Smooth muscle cell (in vitro differentiated cells): ENCODE data around the gene FAM43A. TPM values are rescaled to one million over a fixed set of nuclear protein-coding genes. Genes with fewer than 3 reads are reported as not detected.

Source experiments
- DNase-seq: peaks from one replicate; lab custom pipeline; 2025; ENCODE audit not compliant: unreplicated experiment; lab: John Stamatoyannopoulos, UW
- H2AFZ ChIP-seq: fragments of 200-600 bp; sonication (generic); 2 replicates; pipeline ENCODE4 v1.6.0; 2016; ENCODE audit warnings: antibody characterized with exemption, low read depth, mild to moderate bottlenecking
- H3F3A ChIP-seq: fragments of 200-600 bp; sonication (generic); 2 replicates; pipeline ENCODE4 v1.6.0; 2017; ENCODE audit warnings: antibody characterized with exemption, low read depth
- H3K27ac ChIP-seq: fragments of 200-600 bp; sonication (generic); 2 replicates; pipeline ENCODE4 v1.5.1; 2016; ENCODE audit warnings: low read depth, mild to moderate bottlenecking
- H3K27me3 ChIP-seq: fragments of 200-600 bp; sonication (generic); 2 replicates; pipeline ENCODE4 v1.6.1; 2016; ENCODE audit warnings: low read depth, mild to moderate bottlenecking
- H3K36me3 ChIP-seq: fragments of 200-600 bp; sonication (generic); 2 replicates; pipeline ENCODE4 v1.5.1; 2016; ENCODE audit warnings: low read depth
- H3K4me1 ChIP-seq: fragments of 200-600 bp; sonication (generic); 2 replicates; pipeline ENCODE4 v1.5.1; 2016; ENCODE audit warnings: low read depth
- H3K4me2 ChIP-seq: fragments of 200-600 bp; sonication (generic); 2 replicates; pipeline ENCODE4 v1.6.0; 2016; ENCODE audit warnings: mild to moderate bottlenecking
- H3K4me3 ChIP-seq: fragments of 200-600 bp; sonication (generic); 2 replicates; pipeline ENCODE4 v1.5.1; 2016; ENCODE audit warnings: mild to moderate bottlenecking
- H3K79me2 ChIP-seq: fragments of 200-600 bp; sonication (generic); 2 replicates; pipeline ENCODE4 v1.6.0; 2016; ENCODE audit warnings: low read depth, mild to moderate bottlenecking
- H3K9ac ChIP-seq: fragments of 200-600 bp; sonication (generic); 2 replicates; pipeline ENCODE4 v1.6.0; 2016; ENCODE audit warnings: low read depth
- H3K9me3 ChIP-seq: fragments of 200-600 bp; sonication (generic); replicated peaks from 2 replicates; pipeline ENCODE4 v1.5.1; 2016; ENCODE audit warnings: low read depth
- H4K20me1 ChIP-seq: fragments of 200-600 bp; sonication (generic); 2 replicates; pipeline ENCODE4 v1.6.0; 2016; ENCODE audit warnings: low read depth
- WGBS: methylation state at CpG from one replicate; pipeline ENCODE4 v1.1.7; 2016; ENCODE audit warnings: low lambda C conversion rate; 5-methylcytosine and 5-hydroxymethylcytosine counted together
- polyA plus RNA-seq: library from polyadenylated mRNA; unstranded; fragments of >200 nt; fragmentation: Nextera tagmentation; extraction: Ambion mirVana; gene quantifications from 2 replicates; pipeline ENCODE4 v1.2.1, GENCODE V29; 2016
- total RNA-seq: library from RNA; depleted of rRNA; stranded (reverse); fragments of >200 nt; gene quantifications from 2 replicates; pipeline ENCODE4 v1.2.3, GENCODE V29; 2014
- TF ChIP-seq, protein P1 (sequence below): fragments of 200-600 bp; sonication (generic); IDR thresholded peaks from 2 replicates; pipeline ENCODE4 v1.5.1; 2017; ENCODE audit warnings: borderline replicate concordance, mild to moderate bottlenecking, antibody characterized with exemption; ENCODE audit not compliant: insufficient read depth, poor library complexity, severe bottlenecking

The FAM43A gene
- total and polyA plus RNA-seq, 2 experiments from 2014 or later, result 19.0 to 73.4 TPM

DNA sequence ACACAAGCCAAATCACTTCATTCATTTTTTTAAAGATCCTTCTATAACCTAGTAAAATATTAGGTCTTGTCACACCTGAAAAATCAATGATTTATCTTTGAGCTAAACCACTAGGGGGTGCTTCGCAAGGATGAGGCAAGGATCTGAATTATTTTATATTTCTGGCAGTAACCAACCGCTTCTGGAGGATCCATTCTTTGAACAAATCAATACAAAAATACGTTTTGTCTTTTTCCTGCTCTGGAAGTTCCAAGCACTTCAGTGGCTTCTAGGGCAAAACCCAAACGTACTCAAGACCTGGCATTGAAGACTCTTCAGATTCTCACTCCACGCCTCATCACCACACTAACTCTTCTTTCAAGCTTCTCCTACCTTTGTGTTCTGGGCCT is 14.2 kb upstream of the FAM43A start:
- H3K79me2 ChIP-seq, result peaks cover 33% of the 10 kb centered on the region
- H3K4me2 ChIP-seq, result peak overlapping the region; percentile 95
- H3K4me1 ChIP-seq, result peaks cover 17% of the 10 kb centered on the region
- no peaks in the 10 kb centered on the region for H3K27me3 ChIP-seq
- H4K20me1 ChIP-seq, result peaks cover 7% of the 10 kb centered on the region
- H3K4me3 ChIP-seq, result peak overlapping the region; percentile 88
- peak overlapping the region; percentile 94 for H3K27ac ChIP-seq
- H3K9ac ChIP-seq, result peak overlapping the region; percentile 98
- no peaks in the 10 kb centered on the region for H3F3A ChIP-seq
- H3K9me3 ChIP-seq, result no peaks in the 10 kb centered on the region
- DNase-seq, result no peak
- H3K36me3 ChIP-seq, result no peaks in the 10 kb centered on the region
- peak overlapping the region; percentile 90 for H2AFZ ChIP-seq
- TF ChIP-seq, protein P1, sequence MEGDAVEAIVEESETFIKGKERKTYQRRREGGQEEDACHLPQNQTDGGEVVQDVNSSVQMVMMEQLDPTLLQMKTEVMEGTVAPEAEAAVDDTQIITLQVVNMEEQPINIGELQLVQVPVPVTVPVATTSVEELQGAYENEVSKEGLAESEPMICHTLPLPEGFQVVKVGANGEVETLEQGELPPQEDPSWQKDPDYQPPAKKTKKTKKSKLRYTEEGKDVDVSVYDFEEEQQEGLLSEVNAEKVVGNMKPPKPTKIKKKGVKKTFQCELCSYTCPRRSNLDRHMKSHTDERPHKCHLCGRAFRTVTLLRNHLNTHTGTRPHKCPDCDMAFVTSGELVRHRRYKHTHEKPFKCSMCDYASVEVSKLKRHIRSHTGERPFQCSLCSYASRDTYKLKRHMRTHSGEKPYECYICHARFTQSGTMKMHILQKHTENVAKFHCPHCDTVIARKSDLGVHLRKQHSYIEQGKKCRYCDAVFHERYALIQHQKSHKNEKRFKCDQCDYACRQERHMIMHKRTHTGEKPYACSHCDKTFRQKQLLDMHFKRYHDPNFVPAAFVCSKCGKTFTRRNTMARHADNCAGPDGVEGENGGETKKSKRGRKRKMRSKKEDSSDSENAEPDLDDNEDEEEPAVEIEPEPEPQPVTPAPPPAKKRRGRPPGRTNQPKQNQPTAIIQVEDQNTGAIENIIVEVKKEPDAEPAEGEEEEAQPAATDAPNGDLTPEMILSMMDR, result peak; percentile 67
- 0% methylated on average over 5 of the region's 5 CpGs for WGBS

DNA sequence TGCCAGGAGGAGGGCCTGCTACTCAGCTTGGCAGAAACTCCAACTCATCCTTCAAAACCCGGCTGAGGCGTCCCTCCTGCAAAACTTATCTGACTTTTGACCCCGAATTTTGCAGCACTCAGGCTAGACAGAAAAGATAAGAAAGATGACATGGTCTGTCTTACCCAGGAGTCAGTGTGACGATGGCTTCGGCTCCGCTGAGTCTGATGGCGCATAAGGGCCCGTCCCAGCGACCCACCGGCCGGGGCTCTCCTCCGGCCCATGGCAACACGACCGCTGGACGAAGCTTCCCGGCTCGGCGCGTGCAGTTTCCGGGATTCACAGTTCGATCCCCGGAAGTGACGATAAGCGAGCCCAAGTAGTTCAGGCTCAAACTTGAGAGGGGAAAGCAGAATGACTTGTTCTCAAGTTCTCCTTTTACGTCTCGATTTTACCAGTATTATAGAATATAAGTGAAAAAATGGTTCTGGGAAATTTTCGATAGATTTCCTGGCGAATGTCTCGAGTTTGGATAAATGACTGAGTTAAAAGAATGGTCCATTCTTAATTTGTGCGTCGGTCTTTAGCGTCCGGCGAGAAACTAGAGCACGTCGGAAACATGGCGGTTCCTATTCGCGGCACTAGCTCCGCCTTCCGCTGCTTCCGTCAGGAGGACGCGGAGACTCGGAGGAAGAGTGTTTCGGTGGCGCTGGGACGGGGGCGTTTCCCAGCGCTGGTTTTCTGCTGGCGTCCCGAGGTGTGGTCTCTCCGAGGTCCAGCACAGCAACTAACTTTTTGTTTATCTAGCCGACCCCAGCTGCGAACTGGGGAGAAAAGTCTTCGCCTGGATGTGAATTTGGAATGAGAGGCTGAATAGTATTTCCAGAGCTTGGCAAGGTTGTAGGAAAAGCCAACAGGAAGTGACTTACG is 13.5 kb upstream of the FAM43A start, which contains the start of gene LSG1:
Gene LSG1, minus strand, starts transcription at position 292 of the 909 bp plus-strand sequence. Its CDS starts 29 bp downstream, at position 263.
- Histone ChIP-seq H3K9ac (peak within 1 kb of the TSS; percentile 98), H3K4me1 (peaks cover 17% of the 10 kb centered on the region), H3K27me3 (no peaks in the 10 kb centered on the region), H3K4me3 (peak within 1 kb of the TSS; percentile 88), H3K4me2 (peak within 1 kb of the TSS; percentile 95), H3F3A (no peaks in the 10 kb centered on the region), H2AFZ (peak within 1 kb of the TSS; percentile 90), H3K27ac (peak within 1 kb of the TSS; percentile 94), H3K36me3 (no peaks in the 10 kb centered on the region), H3K9me3 (no peaks in the 10 kb centered on the region), H4K20me1 (peaks cover 7% of the 10 kb centered on the region), H3K79me2 (peaks cover 33% of the 10 kb centered on the region)
- TF ChIP-seq, protein P1, result no peak
- peak; percentile 43 for DNase-seq
- under 1% methylated on average over 57 of the region's 57 CpGs for WGBS

DNA sequence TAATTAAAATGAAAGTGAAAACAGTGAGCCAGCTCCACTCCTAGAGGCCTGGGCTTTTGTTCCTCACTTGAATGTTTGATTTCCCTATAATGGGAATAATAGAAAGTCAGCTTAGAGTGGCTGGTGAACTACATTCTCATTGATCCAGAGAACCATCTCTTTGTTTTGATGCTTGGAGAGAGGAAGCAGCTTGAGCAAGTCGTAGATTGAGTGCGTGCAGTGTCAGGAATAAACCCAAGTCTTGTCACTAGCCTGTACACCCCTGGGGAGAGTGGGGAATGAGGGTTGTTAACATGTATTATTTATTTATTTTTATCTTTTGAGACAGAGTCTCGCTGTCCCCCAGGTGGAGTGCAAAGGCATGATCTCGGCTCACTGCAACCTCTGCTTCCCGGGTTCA is 12.8 kb upstream of the FAM43A start:
- no peaks in the 10 kb centered on the region for H3F3A ChIP-seq
- peak overlapping the region; percentile 98 for H3K9ac ChIP-seq
- peak overlapping the region; percentile 88 for H3K4me3 ChIP-seq
- H3K4me1 ChIP-seq, result peaks cover 17% of the 10 kb centered on the region
- H2AFZ ChIP-seq, result peak overlapping the region; percentile 90
- no peaks in the 10 kb centered on the region for H3K36me3 ChIP-seq
- peaks cover 33% of the 10 kb centered on the region for H3K79me2 ChIP-seq
- DNase-seq, result no peak
- TF ChIP-seq, protein P1, result no peak
- no peaks in the 10 kb centered on the region for H3K27me3 ChIP-seq
- peak overlapping the region; percentile 95 for H3K4me2 ChIP-seq
- H4K20me1 ChIP-seq, result peaks cover 7% of the 10 kb centered on the region
- H3K27ac ChIP-seq, result peak overlapping the region; percentile 94
- 67% methylated on average over 5 of the region's 5 CpGs for WGBS
- H3K9me3 ChIP-seq, result no peaks in the 10 kb centered on the region

DNA sequence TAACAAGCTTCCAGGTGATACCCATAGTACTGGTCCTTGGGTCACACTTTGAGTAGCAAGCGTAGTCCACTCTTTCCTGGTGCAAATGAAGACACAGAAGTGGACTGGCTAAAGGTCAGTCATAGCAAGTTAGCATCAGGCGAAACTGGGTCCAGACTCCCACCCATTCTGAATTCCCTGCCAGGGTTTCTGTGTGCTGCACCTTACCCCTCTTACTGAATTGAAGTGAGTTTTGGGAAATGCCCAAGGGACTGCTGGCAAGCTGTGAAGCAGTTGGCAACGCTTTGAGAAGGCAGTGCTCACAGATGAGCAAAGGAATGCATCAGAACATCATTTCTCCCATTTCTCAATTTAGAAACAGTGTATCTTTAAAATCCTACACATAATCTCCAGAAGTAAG is 11.9 kb upstream of the FAM43A start:
- no peak for DNase-seq
- Histone ChIP-seq H3K36me3 (no peaks in the 10 kb centered on the region), H3K9me3 (no peaks in the 10 kb centered on the region), H3K79me2 (peaks cover 30% of the 10 kb centered on the region), H3K27me3 (no peaks in the 10 kb centered on the region), H4K20me1 (peaks cover 7% of the 10 kb centered on the region), H3K27ac (no peak overlapping the region), H3K9ac (no peak overlapping the region), H3F3A (no peaks in the 10 kb centered on the region), H3K4me2 (no peak overlapping the region), H3K4me3 (no peak overlapping the region), H2AFZ (no peak overlapping the region), H3K4me1 (peaks cover 17% of the 10 kb centered on the region)
- TF ChIP-seq, protein P1, result no peak
- 86% methylated on average over 3 of the region's 3 CpGs for WGBS
